HuH-7 (cell line): ENCODE results near the gene CALD1.

ENCODE experiments used
- DNase-seq: peaks from one replicate; pipeline ENCODE4 v3.0.0; 2011; ENCODE audit warnings: low spot score

CALD1 gene

DNA sequence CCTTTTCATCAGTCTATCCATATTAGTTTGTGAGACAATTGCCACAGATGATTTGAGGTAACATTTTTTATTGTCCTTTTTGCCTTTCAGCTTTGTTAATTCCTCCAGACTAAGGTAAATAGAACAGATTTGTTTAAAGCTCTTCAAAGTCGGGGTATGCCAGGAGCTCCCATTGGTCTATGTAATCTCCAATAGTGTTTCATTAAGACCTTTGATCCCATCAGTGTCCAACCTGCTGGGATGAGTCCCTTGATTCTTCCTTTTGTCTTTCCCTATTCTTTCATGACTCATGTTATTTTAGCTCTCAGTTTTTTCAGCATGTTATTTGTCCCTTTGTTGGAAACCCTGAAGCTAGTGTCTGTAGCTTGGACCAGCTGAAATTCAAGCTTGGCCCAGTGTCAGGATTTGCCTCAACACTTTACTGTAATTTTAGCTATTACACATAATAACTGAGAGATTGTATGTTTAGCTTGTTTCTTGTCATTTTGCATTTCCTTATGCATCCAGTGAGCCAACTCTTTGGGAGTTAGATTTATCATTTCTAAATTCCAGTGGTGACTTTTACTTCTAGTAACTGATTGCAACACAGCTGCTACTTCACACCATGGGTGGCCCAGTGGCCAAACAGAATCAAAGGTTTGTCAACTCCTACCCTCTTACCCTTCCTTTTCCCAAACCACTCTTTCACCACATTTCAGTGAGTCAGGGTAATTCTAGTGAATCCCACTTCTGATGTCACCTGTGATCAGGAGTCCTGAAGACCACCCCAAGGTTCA is 222.1 kb downstream of the CALD1 start:
- no peak for DNase-seq

- no peak for DNase-seq
Measured at GRCh38 chr7:135012229-135012628, 232.8 kb downstream of the CALD1 start.
